ENCODE results near the gene PRKN. TPM values are rescaled to one million over a fixed set of nuclear protein-coding genes. Genes with fewer than 3 reads are reported as not detected.

The PRKN gene
- total RNA-seq, 1 donor from 2014 or later: 1.3 TPM

- Histone ChIP-seq H3K27me3 (ENCODE audit: insufficient read depth, low read length) (no peaks in the 10 kb centered on the region), H2AFZ (ENCODE audit: low read depth, low read length) (no peak overlapping the region), H3K79me2 (ENCODE audit: insufficient read depth, low read length) (no peaks in the 10 kb centered on the region), H3K4me2 (ENCODE audit: low read length) (no peak overlapping the region), H3K27ac (ENCODE audit: low read depth, low read length) (no peak overlapping the region), H3K9me3 (ENCODE audit: insufficient read depth, low read depth, low read length) (no peaks in the 10 kb centered on the region), H3K9ac (ENCODE audit: low read length) (no peak overlapping the region), H4K20me1 (ENCODE audit: insufficient read depth, low read length) (no peaks in the 10 kb centered on the region), H3K36me3 (ENCODE audit: insufficient read depth, low read length) (no peaks in the 10 kb centered on the region), H3K4me1 (ENCODE audit: insufficient read depth, low read length) (no peaks in the 10 kb centered on the region), H3K4me3 (ENCODE audit: insufficient read depth, low read depth, low read length) (no peak overlapping the region)
- no peaks in the 10 kb centered on the region for H3K9me3 Mint-ChIP-seq (ENCODE audit: unreplicated experiment)
- peaks cover 3% of the 10 kb centered on the region for H3K27me3 Mint-ChIP-seq (ENCODE audit: low read depth, unreplicated experiment)
- TF ChIP-seq, protein P1, sequence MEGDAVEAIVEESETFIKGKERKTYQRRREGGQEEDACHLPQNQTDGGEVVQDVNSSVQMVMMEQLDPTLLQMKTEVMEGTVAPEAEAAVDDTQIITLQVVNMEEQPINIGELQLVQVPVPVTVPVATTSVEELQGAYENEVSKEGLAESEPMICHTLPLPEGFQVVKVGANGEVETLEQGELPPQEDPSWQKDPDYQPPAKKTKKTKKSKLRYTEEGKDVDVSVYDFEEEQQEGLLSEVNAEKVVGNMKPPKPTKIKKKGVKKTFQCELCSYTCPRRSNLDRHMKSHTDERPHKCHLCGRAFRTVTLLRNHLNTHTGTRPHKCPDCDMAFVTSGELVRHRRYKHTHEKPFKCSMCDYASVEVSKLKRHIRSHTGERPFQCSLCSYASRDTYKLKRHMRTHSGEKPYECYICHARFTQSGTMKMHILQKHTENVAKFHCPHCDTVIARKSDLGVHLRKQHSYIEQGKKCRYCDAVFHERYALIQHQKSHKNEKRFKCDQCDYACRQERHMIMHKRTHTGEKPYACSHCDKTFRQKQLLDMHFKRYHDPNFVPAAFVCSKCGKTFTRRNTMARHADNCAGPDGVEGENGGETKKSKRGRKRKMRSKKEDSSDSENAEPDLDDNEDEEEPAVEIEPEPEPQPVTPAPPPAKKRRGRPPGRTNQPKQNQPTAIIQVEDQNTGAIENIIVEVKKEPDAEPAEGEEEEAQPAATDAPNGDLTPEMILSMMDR (IDR thresholded peaks at IDR 0.05; ENCODE audit: insufficient read depth, low read depth, low read length): no peak
- no peak for TF ChIP-seq EZH2 (IDR thresholded peaks at IDR 0.05; ENCODE audit: insufficient read depth, low read length)
- H3K4me1 Mint-ChIP-seq (ENCODE audit: low read depth, unreplicated experiment): no peaks in the 10 kb centered on the region
- no peak for FAIRE-seq
- H3K27ac Mint-ChIP-seq (ENCODE audit: unreplicated experiment): no peak overlapping the region
- no peaks in the 10 kb centered on the region for H3K36me3 Mint-ChIP-seq (ENCODE audit: low read depth, unreplicated experiment)
- no peak for DNase-seq (ENCODE audit: low read depth)
- no peak overlapping the region for H3K4me3 Mint-ChIP-seq (ENCODE audit: unreplicated experiment)
These were observed 1275.3 kb downstream of the PRKN start for GRCh38 chr6:161452241-161452640.

- H3K4me2 ChIP-seq (ENCODE audit: low read length): no peak overlapping the region
- no peak overlapping the region for H3K27ac ChIP-seq (ENCODE audit: low read depth, low read length)
- DNase-seq (ENCODE audit: low read depth): no peak
- H3K4me3 Mint-ChIP-seq (ENCODE audit: unreplicated experiment): no peak overlapping the region
- no peaks in the 10 kb centered on the region for H3K79me2 ChIP-seq (ENCODE audit: insufficient read depth, low read length)
- H2AFZ ChIP-seq (ENCODE audit: low read depth, low read length): peak overlapping the region; percentile 21
- H3K4me3 ChIP-seq (ENCODE audit: insufficient read depth, low read depth, low read length): no peak overlapping the region
- peaks cover 1% of the 10 kb centered on the region for H3K4me1 Mint-ChIP-seq (ENCODE audit: low read depth, unreplicated experiment)
- TF ChIP-seq, protein P1 (IDR thresholded peaks at IDR 0.05; ENCODE audit: insufficient read depth, low read depth, low read length): no peak
- TF ChIP-seq EZH2 (IDR thresholded peaks at IDR 0.05; ENCODE audit: insufficient read depth, low read length): no peak
- H3K27me3 Mint-ChIP-seq (ENCODE audit: low read depth, unreplicated experiment): peaks cover 3% of the 10 kb centered on the region
- peaks cover 8% of the 10 kb centered on the region for H3K4me1 ChIP-seq (ENCODE audit: insufficient read depth, low read length)
- no peaks in the 10 kb centered on the region for H3K27me3 ChIP-seq (ENCODE audit: insufficient read depth, low read length)
- H3K9me3 Mint-ChIP-seq (ENCODE audit: unreplicated experiment): no peaks in the 10 kb centered on the region
- H3K9me3 ChIP-seq (ENCODE audit: insufficient read depth, low read depth, low read length): no peaks in the 10 kb centered on the region
- H3K27ac Mint-ChIP-seq (ENCODE audit: unreplicated experiment): no peak overlapping the region
- H4K20me1 ChIP-seq (ENCODE audit: insufficient read depth, low read length): no peaks in the 10 kb centered on the region
- H3K36me3 ChIP-seq (ENCODE audit: insufficient read depth, low read length): no peaks in the 10 kb centered on the region
- FAIRE-seq: no peak
- no peaks in the 10 kb centered on the region for H3K36me3 Mint-ChIP-seq (ENCODE audit: low read depth, unreplicated experiment)
- H3K9ac ChIP-seq (ENCODE audit: low read length): no peak overlapping the region
These were observed 1278.0 kb downstream of the PRKN start for GRCh38 chr6:161449521-161449920.

GRCh38 chr6:161446949-161447348, 1280.6 kb downstream of the PRKN start:
- Histone ChIP-seq H3K27me3 (ENCODE audit: insufficient read depth, low read length) (no peaks in the 10 kb centered on the region), H3K79me2 (ENCODE audit: insufficient read depth, low read length) (no peaks in the 10 kb centered on the region), H3K9ac (ENCODE audit: low read length) (no peak overlapping the region), H4K20me1 (ENCODE audit: insufficient read depth, low read length) (no peaks in the 10 kb centered on the region), H3K4me3 (ENCODE audit: insufficient read depth, low read depth, low read length) (no peak overlapping the region), H3K4me1 (ENCODE audit: insufficient read depth, low read length) (peaks cover 17% of the 10 kb centered on the region), H3K27ac (ENCODE audit: low read depth, low read length) (no peak overlapping the region), H3K9me3 (ENCODE audit: insufficient read depth, low read depth, low read length) (no peaks in the 10 kb centered on the region), H3K36me3 (ENCODE audit: insufficient read depth, low read length) (no peaks in the 10 kb centered on the region), H2AFZ (ENCODE audit: low read depth, low read length) (no peak overlapping the region), H3K4me2 (ENCODE audit: low read length) (no peak overlapping the region)
- no peak for TF ChIP-seq EZH2 (IDR thresholded peaks at IDR 0.05; ENCODE audit: insufficient read depth, low read length)
- TF ChIP-seq, protein P1 (IDR thresholded peaks at IDR 0.05; ENCODE audit: insufficient read depth, low read depth, low read length): no peak
- no peak for DNase-seq (ENCODE audit: low read depth)
- Mint-ChIP-seq H3K9me3 (ENCODE audit: unreplicated experiment) (no peaks in the 10 kb centered on the region), H3K27me3 (ENCODE audit: low read depth, unreplicated experiment) (peaks cover 3% of the 10 kb centered on the region), H3K27ac (ENCODE audit: unreplicated experiment) (no peak overlapping the region), H3K36me3 (ENCODE audit: low read depth, unreplicated experiment) (no peaks in the 10 kb centered on the region), H3K4me1 (ENCODE audit: low read depth, unreplicated experiment) (peaks cover 7% of the 10 kb centered on the region), H3K4me3 (ENCODE audit: unreplicated experiment) (no peak overlapping the region)
- FAIRE-seq: no peak
